SW480 (cell line): Measurements from ENCODE around the gene SHISA7.
A peak's percentile ranks its signal among the peaks of the same experiment; 100 is the strongest.

ENCODE experiments used
- DNase-seq: peaks from one replicate; pipeline ENCODE4 v3.0.0-alpha.2; 2016; ENCODE audit warnings: low spot score

The SHISA7 gene

DNA sequence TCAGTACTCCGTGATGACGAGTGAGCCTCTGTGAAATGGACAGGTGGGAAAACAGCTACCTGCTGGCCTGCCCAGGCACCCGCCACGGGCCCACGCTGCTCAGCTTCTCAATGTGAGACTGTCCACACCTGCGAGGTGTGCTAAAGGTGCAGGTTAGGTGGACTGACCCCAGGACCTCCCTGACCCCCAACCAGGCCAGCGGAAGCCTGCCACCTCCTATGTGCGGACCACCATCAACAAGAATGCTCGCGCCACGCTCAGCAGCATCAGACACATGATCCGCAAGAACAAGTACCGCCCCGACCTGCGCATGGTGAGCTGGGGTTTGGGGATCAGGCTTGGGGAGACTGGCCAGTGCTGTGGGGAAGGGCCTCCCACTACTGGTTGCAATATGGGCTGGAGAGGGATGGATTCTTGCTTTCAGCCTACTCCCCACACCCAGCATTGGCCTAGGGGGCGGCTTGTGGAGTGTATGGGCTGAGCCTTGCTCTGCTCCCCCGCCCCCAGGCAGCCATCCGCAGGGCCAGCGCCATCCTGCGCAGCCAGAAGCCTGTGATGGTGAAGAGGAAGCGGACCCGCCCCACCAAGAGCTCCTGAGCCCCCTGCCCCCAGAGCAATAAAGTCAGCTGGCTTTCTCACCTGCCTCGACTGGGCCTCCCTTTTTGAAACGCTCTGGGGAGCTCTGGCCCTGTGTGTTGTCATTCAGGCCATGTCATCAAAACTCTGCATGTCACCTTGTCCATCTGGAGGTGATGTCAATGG, 55.2 kb downstream of the SHISA7 start:
- DNase-seq, result no peak

DNA sequence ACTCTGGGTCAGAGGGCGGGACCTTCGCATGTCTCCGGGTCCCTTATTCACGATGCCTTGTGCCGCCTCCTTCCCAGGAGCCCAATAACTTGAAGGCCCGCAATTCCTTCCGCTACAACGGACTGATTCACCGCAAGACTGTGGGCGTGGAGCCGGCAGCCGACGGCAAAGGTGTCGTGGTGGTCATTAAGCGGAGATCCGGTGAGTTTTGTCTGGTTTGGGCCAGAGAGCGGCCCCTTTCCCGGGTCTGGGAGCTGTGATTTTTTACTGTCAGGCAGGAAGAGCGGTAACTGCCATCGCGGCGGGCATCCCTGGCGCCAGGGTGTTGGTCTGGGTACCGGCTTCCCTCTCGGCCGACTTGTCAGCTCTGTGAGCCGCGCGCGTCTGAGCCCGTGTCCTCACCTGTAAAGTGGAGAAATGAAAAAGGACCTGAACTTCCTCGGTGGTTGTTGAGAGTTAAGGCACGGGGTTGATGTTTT, 56.6 kb downstream of the SHISA7 start:
- no peak for DNase-seq

GRCh38 chr19:55385724-55386492, 57.2 kb downstream of the SHISA7 start, which contains the start of gene RPL28:
RPL28 (plus strand) TSS chr19:55385932; CDS start chr19:55386358, 426 bp downstream.
- DNase-seq, result peak; percentile 98

DNA sequence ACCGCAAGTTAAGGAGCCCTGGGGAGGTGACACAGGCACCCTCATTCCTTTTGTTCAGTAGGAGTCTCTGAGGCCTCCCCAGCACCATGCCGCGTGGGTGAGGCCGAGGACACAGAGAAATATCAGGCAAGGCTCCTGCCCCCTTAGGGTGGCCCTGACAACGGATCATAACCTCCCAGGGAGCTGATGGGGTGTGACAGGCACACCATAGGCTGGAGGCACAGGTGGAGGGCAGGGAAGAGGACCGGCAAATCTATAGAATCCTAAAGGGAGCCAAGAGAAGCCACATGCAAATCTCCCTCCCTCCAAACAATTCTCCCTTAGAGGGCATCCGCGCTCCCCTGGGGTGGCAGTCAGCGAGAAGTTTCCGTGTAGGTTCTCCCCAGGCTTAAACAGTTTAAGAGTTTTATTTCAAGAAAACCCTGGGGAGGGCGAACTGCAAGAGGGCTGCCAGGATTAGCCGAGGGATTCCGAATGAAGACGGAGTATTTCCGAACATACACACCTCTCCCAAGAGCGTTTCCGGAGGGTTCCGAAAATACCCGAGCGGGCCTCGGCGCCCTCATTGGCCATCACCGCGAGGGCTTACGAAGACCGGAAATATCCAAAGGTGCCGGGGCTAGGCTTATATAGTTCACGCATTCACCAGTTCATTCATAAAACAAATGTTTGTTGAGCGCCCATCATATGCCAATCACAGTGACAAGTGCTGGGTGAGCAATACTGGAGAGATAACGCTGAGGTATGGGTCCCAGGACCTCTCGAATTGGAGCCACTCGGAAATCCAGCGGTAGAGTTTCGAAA, 58.0 kb downstream of the SHISA7 start:
- DNase-seq, result peak; percentile 96

- peak; percentile 68 for DNase-seq
These were observed 58.8 kb downstream of the SHISA7 start, which contains the start of gene TMEM238 for GRCh38 chr19:55384131-55384919. TMEM238 (minus strand) TSS chr19:55384292; CDS start chr19:55384259, 33 bp downstream.

DNA sequence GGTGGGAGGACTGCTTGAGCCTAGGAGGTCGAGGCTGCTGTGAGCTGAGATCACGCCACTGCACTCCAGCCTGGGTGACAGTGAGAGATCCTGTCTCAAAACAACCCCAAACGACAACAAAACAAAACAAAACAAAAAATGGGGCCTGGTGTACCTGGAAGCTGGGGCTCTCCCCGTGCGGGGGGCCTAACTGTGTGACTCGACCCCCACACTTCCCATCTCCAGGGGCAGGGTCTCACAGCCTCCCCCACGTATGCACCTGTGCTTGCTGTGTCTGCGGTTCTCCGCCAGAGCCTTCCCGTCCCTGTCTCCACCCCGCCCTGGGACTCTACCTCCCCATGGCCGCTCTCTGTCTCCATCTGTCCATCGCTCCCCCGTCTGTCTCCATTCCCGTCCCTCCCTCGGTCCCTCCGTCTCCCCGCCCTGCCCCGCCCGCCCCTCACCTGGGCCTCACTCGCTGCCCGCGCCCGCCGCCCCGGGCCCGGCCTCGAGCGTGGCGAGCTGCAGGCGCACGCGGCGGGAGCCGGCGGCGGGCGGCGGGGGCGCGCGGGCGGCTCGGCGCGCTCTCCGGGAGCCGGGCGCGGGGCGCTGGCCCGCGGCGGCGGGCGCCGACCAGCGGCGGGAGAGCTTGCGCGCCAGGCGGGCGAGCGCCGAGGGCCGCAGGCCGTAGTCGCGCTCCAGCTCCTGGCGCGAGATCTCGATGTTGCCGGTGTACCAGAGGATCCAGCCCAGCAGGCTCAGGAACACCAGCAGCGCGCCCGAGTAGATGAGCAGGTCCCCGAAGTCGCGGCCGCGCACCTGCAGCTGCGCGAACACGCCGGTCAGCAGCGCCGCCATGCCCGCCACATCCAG, 59.6 kb downstream of the SHISA7 start:
- peak; percentile 88 for DNase-seq

GRCh38 chr19:55382522-55383054, 60.5 kb downstream of the SHISA7 start:
- no peak for DNase-seq

GRCh38 chr19:55382013-55382412, 61.1 kb downstream of the SHISA7 start:
- DNase-seq, result no peak

- no peak for DNase-seq
These were observed 63.9 kb downstream of the SHISA7 start for GRCh38 chr19:55379174-55379573.
